H1 (cell line): ENCODE results near the gene PTMA. TPM values are rescaled to one million over a fixed set of nuclear protein-coding genes. Genes with fewer than 3 reads are reported as not detected.
A peak's percentile ranks its signal among the peaks of the same experiment; 100 is the strongest.

Source experiments
- CTCF ChIA-PET: fragments of 300-600 bp; sonication (Branson Sonifier 250); formaldehyde crosslinking; loops from one replicate; lab custom pipeline; 2021; ENCODE audit not compliant: partially characterized antibody; lab: Charles Lee
- POLR2A ChIA-PET: fragments of 300-600 bp; sonication (Branson Sonifier 250); formaldehyde crosslinking; loops from one replicate; lab custom pipeline; 2021; ENCODE audit warnings: inconsistent platforms; ENCODE audit not compliant: partially characterized antibody; lab: Charles Lee
- DNase-seq, 2 experiments: peaks; one replicate each; pipeline versions ENCODE4 v3.0.0 to v3.0.0-alpha.2; 2010 to 2022; ENCODE audit warnings: low spot score in 2 of 2, low read depth in 1 of 2, mixed read lengths in 1 of 2
- FAIRE-seq: peaks from 2 replicates; lab custom pipeline; 2011; peaks lifted over from hg19 to GRCh38; lab: Jason Lieb, UNC
- H2AFZ ChIP-seq: 2 replicates; pipeline ENCODE4 v1.8.1; 2012; ENCODE audit warnings: low read length, inconsistent platforms
- H2AK5ac ChIP-seq: 2 replicates; pipeline ENCODE4 v1.6.1; 2013; ENCODE audit warnings: low read depth, low read length
- H2BK120ac ChIP-seq: replicated peaks from 2 replicates; pipeline ENCODE3; 2013; ENCODE audit warnings: low read depth, low read length, inconsistent platforms
- H2BK12ac ChIP-seq: 2 replicates; pipeline ENCODE4 v1.6.1; 2013; ENCODE audit warnings: low read depth, low read length
- H2BK15ac ChIP-seq: 2 replicates; pipeline ENCODE4 v1.6.1; 2013; ENCODE audit warnings: low read length
- H2BK20ac ChIP-seq: 2 replicates; pipeline ENCODE4 v1.6.1; 2013; ENCODE audit warnings: low read length
- H2BK5ac ChIP-seq: 2 replicates; pipeline ENCODE4 v1.6.1; 2013; ENCODE audit warnings: low read depth, low read length
- H3K14ac ChIP-seq: 2 replicates; pipeline ENCODE4 v1.6.1; 2013; ENCODE audit warnings: inconsistent platforms; ENCODE audit not compliant: insufficient read length
- H3K18ac ChIP-seq: 2 replicates; pipeline ENCODE4 v1.6.1; 2013; ENCODE audit warnings: low read length; ENCODE audit errors: extremely low read depth
- H3K23ac ChIP-seq: 2 replicates; pipeline ENCODE4 v1.6.1; 2013; ENCODE audit warnings: inconsistent platforms; ENCODE audit not compliant: insufficient read length
- H3K23me2 ChIP-seq: 2 replicates; pipeline ENCODE4 v1.6.1; 2013; ENCODE audit warnings: low read depth, low read length
- H3K27ac ChIP-seq: 2 replicates; pipeline ENCODE4 v1.6.1; 2011; ENCODE audit warnings: low read depth, low read length, inconsistent platforms
- H3K27me3 ChIP-seq, 4 experiments: replicated peaks in 1 of 4; 1 replicate in 1 of 4; 2 replicates in 3 of 4; pipeline versions ENCODE4 v1.6.1 to v1.8.1; 2011 to 2013; ENCODE audit warnings: low read length in 3 of 4, mild to moderate bottlenecking in 3 of 4, inconsistent platforms in 2 of 4, mixed read lengths in 2 of 4, moderate library complexity in 1 of 4; ENCODE audit not compliant: control insufficient read depth in 3 of 4, insufficient read depth in 3 of 4; ENCODE audit errors: extremely low read depth in 1 of 4
- H3K36me3 ChIP-seq, 4 experiments: 2 replicates each; pipeline versions ENCODE4 v1.6.1 to v1.8.1; 2011 to 2013; ENCODE audit warnings: mild to moderate bottlenecking in 4 of 4, low read length in 3 of 4, moderate library complexity in 2 of 4, control low read depth in 1 of 4, inconsistent platforms in 1 of 4; ENCODE audit not compliant: insufficient read depth in 4 of 4, control insufficient read depth in 2 of 4
- H3K4ac ChIP-seq: replicated peaks from 2 replicates; pipeline ENCODE3; 2013; ENCODE audit warnings: low read length, low read depth, mixed read lengths, inconsistent platforms; ENCODE audit not compliant: insufficient read length
- H3K4me1 ChIP-seq, 4 experiments: replicated peaks in 1 of 4; 1 replicate in 1 of 4; 2 replicates in 3 of 4; pipeline versions ENCODE4 v1.6.1 to v1.8.1; 2011 to 2013; ENCODE audit warnings: low read length in 3 of 4, inconsistent platforms in 2 of 4, mixed read lengths in 1 of 4; ENCODE audit not compliant: insufficient read depth in 4 of 4, control insufficient read depth in 3 of 4
- H3K4me2 ChIP-seq, 2 experiments: 2 replicates each; pipeline versions ENCODE4 v1.6.1 to v1.8.1; 2011 to 2013; ENCODE audit warnings: low read depth in 2 of 2, low read length in 2 of 2, control low read depth in 1 of 2, inconsistent platforms in 1 of 2, mild to moderate bottlenecking in 1 of 2; ENCODE audit not compliant: insufficient read depth in 1 of 2
- H3K4me3 ChIP-seq, 4 experiments: fragments of 200-600, 300-600 bp in 1 of 4; sonication (generic), shearing (Covaris generic), sonication (Bioruptor Twin) in 1 of 4; 2 replicates each; pipeline versions ENCODE4 v1.5.1 to v1.8.1; 2011 to 2016; ENCODE audit warnings: low read length in 4 of 4, low read depth in 3 of 4, control low read depth in 2 of 4, inconsistent platforms in 2 of 4, mild to moderate bottlenecking in 2 of 4, mixed read lengths in 1 of 4, moderate library complexity in 1 of 4; ENCODE audit not compliant: insufficient read depth in 2 of 4; ENCODE audit errors: extremely low read depth in 1 of 4
- H3K56ac ChIP-seq: replicated peaks from 2 replicates; pipeline ENCODE3; 2013; ENCODE audit warnings: low read depth, mild to moderate bottlenecking, mixed read lengths, low read length, inconsistent platforms; ENCODE audit not compliant: insufficient read length
- H3K79me1 ChIP-seq: 2 replicates; pipeline ENCODE4 v1.6.1; 2013; ENCODE audit warnings: low read depth, low read length, control low read depth
- H3K79me2 ChIP-seq, 2 experiments: 2 replicates each; pipeline versions ENCODE4 v1.6.1 to v1.8.1; 2012 to 2013; ENCODE audit warnings: low read length in 2 of 2, mild to moderate bottlenecking in 2 of 2, inconsistent platforms in 1 of 2; ENCODE audit not compliant: insufficient read depth in 2 of 2, control insufficient read depth in 1 of 2
- H3K9ac ChIP-seq, 4 experiments: replicated peaks in 1 of 4; 1 replicate in 1 of 4; 2 replicates in 3 of 4; pipeline versions ENCODE4 v1.6.1 to v1.8.1; 2011 to 2013; ENCODE audit warnings: low read depth in 3 of 4, low read length in 3 of 4, control low read depth in 2 of 4, mild to moderate bottlenecking in 2 of 4, moderate library complexity in 2 of 4, inconsistent platforms in 1 of 4; ENCODE audit errors: extremely low read depth in 1 of 4
- H3K9me3 ChIP-seq, 2 experiments: 2 replicates each; pipeline versions ENCODE4 v1.6.1 to v1.8.1; 2012 to 2013; ENCODE audit warnings: mild to moderate bottlenecking in 2 of 2, moderate library complexity in 2 of 2, control low read depth in 1 of 2, inconsistent platforms in 1 of 2, low read depth in 1 of 2, low read length in 1 of 2, mixed read lengths in 1 of 2; ENCODE audit not compliant: insufficient read depth in 2 of 2
- H4K20me1 ChIP-seq, 2 experiments: replicated peaks in 1 of 2; 2 replicates each; pipeline versions ENCODE3 to v1.8.1; 2011 to 2013; ENCODE audit warnings: inconsistent platforms in 2 of 2, low read length in 2 of 2, mild to moderate bottlenecking in 1 of 2; ENCODE audit not compliant: insufficient read depth in 2 of 2, control insufficient read depth in 1 of 2
- H4K5ac ChIP-seq: 2 replicates; pipeline ENCODE4 v1.6.1; 2013; ENCODE audit warnings: low read length, low read depth, mixed read lengths, inconsistent platforms; ENCODE audit not compliant: insufficient read length
- H4K8ac ChIP-seq: 2 replicates; pipeline ENCODE4 v1.8.0; 2013; ENCODE audit warnings: mild to moderate bottlenecking, moderate library complexity, low read length, inconsistent platforms; ENCODE audit not compliant: insufficient read depth; ENCODE audit errors: extremely low read depth
- H4K91ac ChIP-seq: replicated peaks from 2 replicates; pipeline ENCODE3; 2013; ENCODE audit warnings: low read length, mixed read lengths, inconsistent platforms; ENCODE audit not compliant: insufficient read length
- ATF3 ChIP-seq: IDR thresholded peaks from 2 replicates; pipeline ENCODE4 v1.6.1; 2011; ENCODE audit warnings: low read depth, mild to moderate bottlenecking, low read length; ENCODE audit not compliant: insufficient read depth
- CREB1 ChIP-seq: IDR thresholded peaks from 2 replicates; pipeline ENCODE4 v1.6.1; 2012; ENCODE audit warnings: inconsistent platforms
- GTF2F1 ChIP-seq: IDR thresholded peaks from 2 replicates; pipeline ENCODE4 v1.6.1; 2012; ENCODE audit warnings: low read depth, low read length, improper control_type of control experiment, borderline replicate concordance
- JUN ChIP-seq: IDR thresholded peaks from 2 replicates; pipeline ENCODE4 v1.6.1; 2011; ENCODE audit warnings: low read depth, mild to moderate bottlenecking, improper control_type of control experiment, low read length
- MAFK ChIP-seq: IDR thresholded peaks from 2 replicates; pipeline ENCODE4 v1.6.1; 2012; ENCODE audit warnings: low read depth, mild to moderate bottlenecking, improper control_type of control experiment, low read length
- RFX5 ChIP-seq: IDR thresholded peaks from 2 replicates; pipeline ENCODE4 v1.6.1; 2011; ENCODE audit warnings: low read depth, low read length, improper control_type of control experiment, borderline replicate concordance
- SIN3A ChIP-seq, 2 experiments: IDR thresholded peaks in 1 of 2; conservative IDR thresholded peaks in 1 of 2; 2 replicates each; pipeline ENCODE4 v1.6.1; 2011 to 2012; ENCODE audit warnings: low read length in 2 of 2, improper control_type of control experiment in 1 of 2, low read depth in 1 of 2, mild to moderate bottlenecking in 1 of 2
- SP4 ChIP-seq: IDR thresholded peaks from 2 replicates; pipeline ENCODE4 v1.6.1; 2012; ENCODE audit warnings: low read length, inconsistent platforms
- SUZ12 ChIP-seq: fragments of 200-600 bp; sonication (generic); IDR thresholded peaks from 2 replicates; pipeline ENCODE4 v1.6.1; 2012; ENCODE audit warnings: mild to moderate bottlenecking, inconsistent platforms, low read length, moderate library complexity, mixed read lengths
- TBP ChIP-seq: IDR thresholded peaks from 2 replicates; pipeline ENCODE4 v1.6.1; 2011; ENCODE audit warnings: low read depth, low read length, improper control_type of control experiment
- WGBS, 2 experiments: shearing (Covaris generic) in 1 of 2; methylation state at CpG; one replicate each; pipeline versions ENCODE4 v1.1.6 to v1.1.7; 2013 to 2015; ENCODE audit warnings: low lambda C conversion rate in 2 of 2, mixed read lengths in 2 of 2, inconsistent platforms in 1 of 2, low coverage in 1 of 2, missing lambda C conversion rate in 1 of 2; ENCODE audit not compliant: insufficient replicate concordance in 2 of 2, insufficient coverage in 1 of 2, insufficient read length in 1 of 2; ENCODE audit errors: extremely low coverage in 1 of 2, missing lambda C conversion rate in 1 of 2; 5-methylcytosine and 5-hydroxymethylcytosine counted together
- polyA plus RNA-seq, 7 experiments: library from polyadenylated mRNA; depleted of rRNA in 3 of 7; stranded (reverse) in 5 of 7; unstranded in 2 of 7; fragments of >200 nt in 5 of 7; fragments of 200-250 nt in 2 of 7; gene quantifications; 1 replicate in 5 of 7; 2 replicates in 1 of 7; 4 replicates in 1 of 7; pipeline versions ENCODE4 v1.2.1 to v1.2.3, GENCODE V29; 2011 to 2013; ENCODE audit warnings: missing spikeins in 2 of 7, mixed read lengths in 2 of 7
- total RNA-seq: library from RNA; stranded (reverse); fragmentation: NEBNext Ultra II Directional; extraction: Animal tissue kit (Norgen Biotek cat#: 25700); gene quantifications from 2 replicates; pipeline ENCODE4 v1.2.1, GENCODE V29; 2021
- TF ChIP-seq, protein P1 (sequence below): IDR thresholded peaks from 2 replicates; pipeline ENCODE4 v1.6.1; 2012; ENCODE audit warnings: inconsistent platforms

The PTMA gene
- total and polyA plus RNA-seq, 2 of the 8 experiments (the other 6 are each of a cell fraction or from before 2014, with no cell fraction given): 683 to 2,680 TPM

- DNase-seq (no peak), FAIRE-seq (no peak)
- 67% methylated on average over 9 of the region's 9 CpGs; no CpG with 5 or more reads in 1 of the 2 experiments for WGBS, 2 experiments
- Histone ChIP-seq H2BK20ac (no peak overlapping the region), H3K9ac (peak overlapping the region in 3 of 4 experiments; percentile 73 to 98 (median 98); a peak in 6 of 7 replicates), H2BK5ac (peak overlapping the region; percentile 0), H3K23me2 (peaks cover 4% of the 10 kb centered on the region), H3K4ac (no peak overlapping the region), H3K79me1 (no peaks in the 10 kb centered on the region), H3K14ac (no peak overlapping the region), H2BK15ac (no peak overlapping the region), H2AK5ac (no peak overlapping the region), H3K4me3 (peak overlapping the region; percentile 83 to 99 (median 90)), H2BK120ac (no peak overlapping the region), H3K4me2 (peak overlapping the region; percentile 81 to 87), H3K27ac (peak overlapping the region; percentile 38; the same call in 1 of the 2 replicates), H4K91ac (no peak overlapping the region), H2AFZ (no peak overlapping the region), H3K4me1 (peaks cover 0 to 25% (median 17%) of the 10 kb centered on the region in 4 experiments; a peak in 6 of 7 replicates), H3K36me3 (peaks cover 14 to 43% (median 28%) of the 10 kb centered on the region in 4 experiments), H3K79me2 (peaks cover 38 to 54% of the 10 kb centered on the region in 2 experiments), H3K18ac (no peak overlapping the region), H4K8ac (peak overlapping the region; percentile 37; the same call in 1 of the 2 replicates), H3K9me3 (no peaks in the 10 kb centered on the region), H4K20me1 (peaks cover 19 to 23% of the 10 kb centered on the region in 2 experiments), H3K23ac (no peak overlapping the region), H2BK12ac (no peak overlapping the region), H3K27me3 (no peaks in the 10 kb centered on the region), H4K5ac (no peak overlapping the region), H3K56ac (no peak overlapping the region)
- CTCF ChIA-PET: interaction anchor here (0.6 to 12.1 kb wide), 6 partner anchors 12 to 100 kb away, joined by 3 to 555 read pairs (median 4); no protein-coding TSS in a partner anchor
- POLR2A ChIA-PET: interaction anchor here (0.6 to 22.8 kb wide), 17 partner anchors 7 to 1577 kb away, joined by 3 to 1080 read pairs (median 3); partner anchors contain the start of genes PDE6D and PTMA
- TF ChIP-seq JUN (no peak), CREB1 (no peak), SUZ12 (no peak), ATF3 (no peak), MAFK (no peak), SP4 (no peak), SIN3A (conservative IDR thresholded peaks at IDR 0.05 in 1 of 2, IDR thresholded peaks at IDR 0.05 in 1 of 2; ENCODE audit: low read depth in 1 of 2, low read length in 2 of 2) (0 out of 4 replicates have a peak, but pooled peaks have one; percentile 48 to 61), GTF2F1 (no peak), RFX5 (no peak), TBP (no peak)
- TF ChIP-seq, protein P1, sequence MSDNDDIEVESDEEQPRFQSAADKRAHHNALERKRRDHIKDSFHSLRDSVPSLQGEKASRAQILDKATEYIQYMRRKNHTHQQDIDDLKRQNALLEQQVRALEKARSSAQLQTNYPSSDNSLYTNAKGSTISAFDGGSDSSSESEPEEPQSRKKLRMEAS: no peak
These were observed 3.5 kb downstream of the PTMA start for GRCh38 chr2:231711677-231712450.
